ENCODE measurements around the gene CYP4F8. TPM values are rescaled to one million over a fixed set of nuclear protein-coding genes. Genes with fewer than 3 reads are reported as not detected.
"Not testable (repeated sequence)": the region's sequence is repeated elsewhere in the genome, so short reads cannot be mapped to it uniquely, and the experiment has no call there.

Gene CYP4F8
- polyA plus RNA-seq, 1 experiment = not detected

DNA sequence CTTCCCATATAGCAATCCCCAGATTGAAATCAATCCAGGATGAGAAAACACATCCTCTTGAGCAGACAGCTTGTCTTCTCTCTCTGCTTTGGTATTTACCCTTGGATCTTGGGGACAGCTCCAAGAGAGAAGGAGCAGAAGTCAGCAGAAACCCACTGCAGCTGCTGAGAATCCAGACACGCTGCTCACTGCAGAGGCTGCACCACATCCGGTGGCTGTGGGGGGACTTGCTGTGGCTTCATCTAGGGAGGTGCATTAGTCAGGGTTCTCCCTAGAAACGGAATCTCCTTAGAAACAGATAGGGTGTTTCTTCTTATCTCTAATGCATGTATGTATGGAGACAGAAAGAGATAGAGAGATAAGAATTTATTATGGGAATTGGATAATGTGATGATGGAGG lies 60.5 kb downstream of the CYP4F8 start:
- TF ChIP-seq, protein P1, sequence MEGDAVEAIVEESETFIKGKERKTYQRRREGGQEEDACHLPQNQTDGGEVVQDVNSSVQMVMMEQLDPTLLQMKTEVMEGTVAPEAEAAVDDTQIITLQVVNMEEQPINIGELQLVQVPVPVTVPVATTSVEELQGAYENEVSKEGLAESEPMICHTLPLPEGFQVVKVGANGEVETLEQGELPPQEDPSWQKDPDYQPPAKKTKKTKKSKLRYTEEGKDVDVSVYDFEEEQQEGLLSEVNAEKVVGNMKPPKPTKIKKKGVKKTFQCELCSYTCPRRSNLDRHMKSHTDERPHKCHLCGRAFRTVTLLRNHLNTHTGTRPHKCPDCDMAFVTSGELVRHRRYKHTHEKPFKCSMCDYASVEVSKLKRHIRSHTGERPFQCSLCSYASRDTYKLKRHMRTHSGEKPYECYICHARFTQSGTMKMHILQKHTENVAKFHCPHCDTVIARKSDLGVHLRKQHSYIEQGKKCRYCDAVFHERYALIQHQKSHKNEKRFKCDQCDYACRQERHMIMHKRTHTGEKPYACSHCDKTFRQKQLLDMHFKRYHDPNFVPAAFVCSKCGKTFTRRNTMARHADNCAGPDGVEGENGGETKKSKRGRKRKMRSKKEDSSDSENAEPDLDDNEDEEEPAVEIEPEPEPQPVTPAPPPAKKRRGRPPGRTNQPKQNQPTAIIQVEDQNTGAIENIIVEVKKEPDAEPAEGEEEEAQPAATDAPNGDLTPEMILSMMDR (IDR thresholded peaks at IDR 0.05; ENCODE audit: low read depth, low read length) = no peak
- ChIA-PET POLR2A (no interaction called here), CTCF (interaction anchor here (0.6 kb wide), 1 partner anchor 1102 kb away, joined by 3 read pairs; no protein-coding TSS in a partner anchor)
- no peaks in the 10 kb centered on the region for H3K27me3 ChIP-seq (ENCODE audit: control insufficient read depth, insufficient read depth, low read length)
- no peak for DNase-seq (ENCODE audit: low read depth, low spot score)
- no peak overlapping the region for H3K27ac ChIP-seq (ENCODE audit: low read depth, low read length)
- no peak overlapping the region for H3K4me3 ChIP-seq (ENCODE audit: low read depth, low read length)
- peaks cover 25% of the 10 kb centered on the region for H3K9me3 ChIP-seq (ENCODE audit: control insufficient read depth, insufficient read depth, low read length)

DNA sequence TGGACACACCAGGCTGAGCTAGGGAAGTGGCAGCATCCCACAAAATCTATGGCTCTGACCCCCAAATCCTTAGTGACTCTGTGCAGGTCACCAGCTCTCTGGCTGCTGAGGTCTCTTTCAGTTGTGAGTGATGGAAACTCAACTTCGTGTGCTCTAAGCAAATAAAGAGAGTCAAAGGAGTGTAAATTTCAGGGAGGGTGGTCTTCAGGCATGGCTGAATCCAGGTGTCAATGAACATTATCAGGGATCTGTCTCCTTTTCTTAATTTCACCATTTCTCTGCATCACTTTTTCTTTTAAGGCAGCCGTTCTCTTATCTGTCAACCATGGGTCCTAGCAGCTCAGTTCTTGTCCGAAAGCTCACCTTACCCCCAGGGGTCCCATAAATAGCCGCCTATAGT lies 64.1 kb downstream of the CYP4F8 start:
- POLR2A ChIA-PET = no interaction called here
- peaks cover 18% of the 10 kb centered on the region for H3K9me3 ChIP-seq (ENCODE audit: control insufficient read depth, insufficient read depth, low read length)
- no peaks in the 10 kb centered on the region for H3K27me3 ChIP-seq (ENCODE audit: control insufficient read depth, insufficient read depth, low read length)
- CTCF ChIA-PET = no interaction called here
- TF ChIP-seq, protein P1 (IDR thresholded peaks at IDR 0.05; ENCODE audit: low read depth, low read length) = no peak
- no peak overlapping the region for H3K27ac ChIP-seq (ENCODE audit: low read depth, low read length)
- DNase-seq (ENCODE audit: low read depth, low spot score) = no peak
- H3K4me3 ChIP-seq (ENCODE audit: low read depth, low read length) = no peak overlapping the region

- H3K9me3 ChIP-seq (ENCODE audit: control insufficient read depth, insufficient read depth, low read length) = peaks cover 19% of the 10 kb centered on the region
- H3K27me3 ChIP-seq (ENCODE audit: control insufficient read depth, insufficient read depth, low read length); DNase-seq (ENCODE audit: low read depth, low spot score); H3K27ac ChIP-seq (ENCODE audit: low read depth, low read length); CTCF ChIA-PET; H3K4me3 ChIP-seq (ENCODE audit: low read depth, low read length); POLR2A ChIA-PET: not testable (repeated sequence)
These were observed 64.8 kb downstream of the CYP4F8 start for GRCh38 chr19:15679865-15680264.

Small RNA genes within 50 kb of the gene (small RNA-seq; reads per million reads assigned to genes)
- not detected for gene AD000091.1 (ENCODE audit: insufficient read length, low read depth)

Other genes starting within 250 kb of the CYP4F8 start
- 11.7 and 12.4 TPM in 2 replicates for gene AKAP8, start 235.4 kb upstream of the CYP4F8 start, polyA plus RNA-seq (2011; rRNA removed)
- 30.4 and 36.6 TPM in 2 replicates for gene AKAP8L, start 196.2 kb upstream of the CYP4F8 start, polyA plus RNA-seq (2011; rRNA removed)
- gene WIZ, start 165.3 kb upstream of the CYP4F8 start, polyA plus RNA-seq (2011; rRNA removed) = 5.8 and 9.1 TPM in 2 replicates
- 0.04 and 0.21 TPM in 2 replicates for gene RASAL3, start 150.7 kb upstream of the CYP4F8 start, polyA plus RNA-seq (2011; rRNA removed)
- not detected in 2 replicates for gene PGLYRP2, start 135.7 kb upstream of the CYP4F8 start, polyA plus RNA-seq (2011; rRNA removed)
- not detected in 2 replicates for gene CYP4F22, start 106.7 kb upstream of the CYP4F8 start, polyA plus RNA-seq (2011; rRNA removed)
- 0.11 TPM in 1 of 2 replicates, not detected in the other for gene CYP4F3, start 25.7 kb downstream of the CYP4F8 start, polyA plus RNA-seq (2011; rRNA removed)
- not detected in 2 replicates for gene CYP4F12, start 57.9 kb downstream of the CYP4F8 start, polyA plus RNA-seq (2011; rRNA removed)
- not detected in 2 replicates for gene OR10H2, start 112.8 kb downstream of the CYP4F8 start, polyA plus RNA-seq (2011; rRNA removed)
- gene OR10H3, start 122.8 kb downstream of the CYP4F8 start, polyA plus RNA-seq (2011; rRNA removed) = not detected in 2 replicates
- gene OR10H5, start 172.4 kb downstream of the CYP4F8 start, polyA plus RNA-seq (2011; rRNA removed) = not detected in 2 replicates
- gene OR10H1, start 200.4 kb downstream of the CYP4F8 start, polyA plus RNA-seq (2011; rRNA removed) = not detected in 2 replicates

All from AG04450 (cell line).